HG02870 (cell line): ENCODE data around the gene ITPR3.

Source experiments
- ATAC-seq: cut with Tn5 transposase; IDR thresholded peaks from one replicate; pipeline ENCODE4 v1.9.1; 2021; ENCODE audit warnings: mild to moderate bottlenecking, moderate library complexity; ENCODE audit not compliant: unreplicated experiment

The ITPR3 gene

DNA sequence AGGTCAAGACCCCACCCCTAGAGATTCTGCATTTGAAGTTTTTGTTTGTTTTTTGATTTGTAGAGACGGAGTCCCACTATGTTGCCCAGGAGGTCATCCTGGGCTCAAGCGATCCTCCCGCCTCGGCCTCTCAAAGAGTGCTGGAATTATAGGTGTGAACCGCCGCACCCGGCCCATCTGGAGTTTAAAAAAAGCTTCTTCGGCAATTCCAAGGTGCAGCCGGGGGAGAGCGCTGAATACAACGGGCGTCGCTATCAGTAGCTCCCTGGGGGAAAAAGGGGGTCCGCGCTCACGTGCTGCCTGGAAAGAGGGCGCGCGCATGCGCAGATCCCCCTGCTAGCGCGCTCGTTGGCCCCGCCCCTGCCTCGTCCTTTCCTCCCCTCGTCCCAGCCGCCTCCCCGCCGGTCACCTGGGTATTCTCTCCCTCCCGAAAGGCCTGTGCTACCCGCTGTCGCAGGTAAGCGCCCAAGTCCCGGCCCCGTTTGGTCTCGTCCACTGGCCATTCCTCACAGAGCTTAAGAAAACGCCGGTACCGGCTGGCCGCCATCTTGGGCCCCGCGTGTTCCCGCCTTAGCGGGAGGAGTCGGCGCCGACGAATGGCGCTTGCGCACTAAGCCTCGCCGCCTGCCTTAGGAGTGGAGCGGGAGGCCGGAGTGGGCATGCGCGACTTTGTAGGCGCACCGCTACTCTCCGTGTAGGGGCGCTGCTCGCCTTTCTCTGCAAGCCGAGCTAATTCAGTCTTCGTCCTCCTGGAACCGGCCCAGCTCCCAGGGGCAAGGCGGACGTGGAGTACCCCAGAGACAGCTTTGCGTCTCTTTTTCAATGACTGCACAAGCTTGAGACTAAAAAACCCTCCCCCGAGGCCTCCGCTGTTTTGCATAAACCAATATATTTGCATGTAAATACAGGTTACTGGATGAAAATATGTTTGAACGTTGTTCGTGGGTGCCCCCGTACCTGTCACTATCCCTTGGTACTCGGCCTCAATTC lies 90.3 kb downstream of the ITPR3 start, which contains the start of gene UQCC2:
Gene UQCC2 (minus strand): TSS at position 561 of the 990 bp plus-strand sequence. CDS start 14 bp downstream, at position 547.
- peak; percentile 81 for ATAC-seq

DNA sequence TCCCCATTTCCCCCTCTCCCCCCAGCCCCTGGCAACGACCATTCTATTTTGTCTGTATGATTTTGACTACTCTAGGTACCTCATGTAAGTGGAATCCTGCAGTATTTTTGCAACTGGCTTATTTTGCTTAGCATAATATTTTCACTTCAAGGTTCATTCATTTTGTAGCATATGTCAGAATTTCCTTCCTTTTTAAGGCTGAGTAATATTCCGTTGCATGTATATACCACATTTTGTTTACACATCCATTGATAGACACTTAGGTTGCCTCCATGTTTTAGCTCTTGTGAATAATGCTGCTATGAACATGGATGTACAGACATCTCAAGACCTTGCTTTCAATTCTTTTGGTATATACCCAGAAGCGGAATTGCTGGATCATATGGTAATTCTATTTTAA lies 91.8 kb downstream of the ITPR3 start:
- no peak for ATAC-seq

DNA sequence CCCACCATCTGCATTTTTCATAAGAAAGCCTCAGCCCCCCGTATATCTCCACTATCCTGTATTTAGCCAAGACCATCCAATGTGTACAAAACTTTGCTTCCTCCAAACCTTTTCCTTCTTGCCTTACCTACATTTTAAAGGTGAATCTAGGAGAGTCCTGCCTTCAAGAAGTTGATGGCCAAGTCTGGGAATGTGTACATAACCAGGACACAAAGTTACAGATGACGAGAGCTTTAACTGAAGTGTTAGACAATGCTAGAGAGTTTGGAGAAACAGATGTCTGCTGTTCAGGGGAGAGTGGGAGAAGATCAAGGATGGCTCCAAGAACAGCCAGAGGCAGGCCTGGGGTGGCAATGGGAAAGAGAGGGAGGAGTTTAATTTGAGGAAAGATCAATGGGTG lies 92.7 kb downstream of the ITPR3 start:
- no peak for ATAC-seq

DNA sequence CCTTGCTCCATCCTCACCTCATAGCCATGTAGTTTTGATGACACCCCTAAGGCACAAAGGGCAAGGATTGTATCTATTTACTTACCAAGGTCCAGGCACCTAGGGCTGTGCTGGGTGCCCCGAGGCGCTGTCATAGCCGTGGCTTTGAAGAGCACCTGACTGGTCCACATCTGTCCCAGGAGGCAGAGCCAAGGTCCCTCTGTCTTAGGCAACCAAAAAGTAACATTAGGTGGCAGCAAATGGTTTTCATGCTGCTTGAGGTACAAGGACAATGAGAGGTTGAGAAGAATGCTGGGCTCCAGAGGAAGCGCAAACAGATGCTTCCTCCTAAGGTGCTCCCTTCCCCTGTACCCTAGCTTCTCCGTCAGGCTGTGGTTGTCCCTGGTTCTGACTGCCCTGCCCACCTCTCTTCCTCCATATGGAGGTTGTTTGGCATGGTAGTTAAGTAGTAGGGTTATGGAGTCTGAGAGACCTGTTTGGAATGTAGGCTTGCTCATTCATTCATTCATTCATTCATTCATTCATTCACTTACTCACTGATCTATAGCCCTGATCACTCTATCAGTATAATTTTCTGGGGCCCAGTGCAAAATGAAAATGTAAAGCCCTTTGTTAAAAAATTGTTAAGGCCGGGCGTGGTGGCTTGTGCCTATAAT lies 93.4 kb downstream of the ITPR3 start:
- no peak for ATAC-seq

DNA sequence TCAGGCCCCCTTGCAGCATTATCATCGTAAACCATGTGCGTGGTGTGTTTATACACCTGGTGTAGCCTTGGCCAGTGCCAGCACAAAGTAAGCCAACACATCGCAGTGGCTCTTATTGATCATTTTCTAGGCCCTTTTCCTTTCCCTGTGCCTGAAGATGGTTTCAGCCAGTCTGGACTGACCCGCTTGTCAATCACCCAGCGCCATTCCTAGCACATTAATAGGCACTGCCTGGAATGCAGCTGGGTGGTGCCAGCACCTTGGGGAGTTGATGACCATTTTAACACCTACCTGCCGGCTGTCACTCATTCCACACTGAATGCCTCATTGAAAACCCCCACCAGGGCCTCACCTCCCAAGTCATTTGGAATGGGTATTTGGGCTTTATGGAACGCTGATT lies 95.3 kb downstream of the ITPR3 start:
- no peak for ATAC-seq

DNA sequence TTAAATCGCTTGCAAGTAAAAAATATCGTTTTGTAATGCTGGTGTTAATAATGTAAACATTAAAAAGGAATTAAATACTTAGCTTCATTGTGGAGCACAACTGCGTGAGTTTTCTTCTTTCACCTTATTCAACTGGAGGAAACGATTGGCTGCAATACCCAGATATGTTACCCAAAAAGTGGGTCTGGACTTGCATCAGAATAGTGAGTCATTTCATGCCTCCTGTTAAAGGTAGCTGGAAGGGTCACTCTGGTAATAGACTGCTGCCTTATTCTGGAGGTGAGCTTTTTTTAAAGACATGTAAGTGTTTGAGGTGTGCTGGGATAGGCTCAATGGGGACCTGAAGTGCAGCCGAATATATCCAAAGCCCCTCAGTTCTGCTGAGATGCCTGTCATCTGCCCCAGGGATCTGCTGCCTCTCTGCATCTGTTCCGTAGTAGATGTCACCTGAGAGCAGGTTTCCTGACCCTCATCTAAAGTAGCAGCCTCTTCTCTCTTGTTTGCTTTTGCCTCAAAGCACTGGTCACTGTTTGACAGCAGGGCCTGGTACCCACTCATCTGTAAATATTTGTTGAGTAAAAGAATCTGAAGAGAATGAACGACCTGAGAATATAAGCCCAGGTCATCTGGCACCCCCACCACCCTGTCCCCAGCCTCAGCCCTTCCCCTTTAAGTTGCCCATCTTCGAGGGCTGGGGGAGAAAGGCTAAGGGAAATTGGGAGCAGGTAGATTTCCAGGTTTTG lies 95.9 kb downstream of the ITPR3 start:
- ATAC-seq: no peak

DNA sequence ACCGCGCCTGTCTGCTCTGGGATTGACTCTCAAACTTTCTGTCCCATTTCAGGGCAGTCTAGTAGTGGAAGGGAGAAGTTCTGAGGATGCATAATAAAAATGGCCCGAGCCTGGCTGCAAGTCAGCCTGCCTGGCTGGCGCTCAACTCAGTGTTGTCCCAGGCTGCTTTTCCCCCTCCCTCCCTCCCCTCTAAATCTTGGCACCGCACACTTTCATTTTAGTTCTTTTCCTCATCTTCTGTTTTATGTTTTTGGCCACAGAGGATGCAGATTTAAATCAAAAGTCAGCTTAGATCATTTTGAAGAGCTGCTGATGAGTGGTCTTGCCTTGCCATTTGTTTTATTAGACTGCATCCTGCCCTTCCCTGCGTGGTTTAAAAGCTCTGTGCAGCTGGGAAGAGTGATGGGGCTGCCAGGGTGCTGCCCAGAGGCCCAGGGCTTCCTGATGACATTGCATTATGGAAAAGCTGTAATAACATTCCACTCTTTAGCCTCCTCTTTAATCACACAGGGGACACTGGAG lies 96.9 kb downstream of the ITPR3 start:
- no peak for ATAC-seq

DNA sequence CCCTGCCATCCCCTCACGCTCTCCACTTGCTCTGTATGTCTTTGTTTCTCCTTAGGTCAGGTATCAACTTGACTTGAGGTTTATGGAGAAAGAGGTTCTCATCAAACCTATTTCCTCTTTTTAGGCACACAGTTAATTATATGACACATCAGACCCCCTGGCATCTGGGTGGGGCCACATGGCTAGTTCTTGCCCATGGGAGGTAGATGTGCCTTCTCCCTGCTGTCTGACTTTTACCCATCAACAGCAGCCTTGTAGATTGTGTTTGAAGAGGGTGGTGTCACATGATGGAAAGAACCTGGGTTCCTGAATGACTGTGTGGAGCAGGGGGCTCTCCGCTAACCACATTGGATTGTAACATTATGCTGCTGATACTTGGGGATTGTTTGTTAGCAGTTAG lies 97.6 kb downstream of the ITPR3 start:
- ATAC-seq: no peak

DNA sequence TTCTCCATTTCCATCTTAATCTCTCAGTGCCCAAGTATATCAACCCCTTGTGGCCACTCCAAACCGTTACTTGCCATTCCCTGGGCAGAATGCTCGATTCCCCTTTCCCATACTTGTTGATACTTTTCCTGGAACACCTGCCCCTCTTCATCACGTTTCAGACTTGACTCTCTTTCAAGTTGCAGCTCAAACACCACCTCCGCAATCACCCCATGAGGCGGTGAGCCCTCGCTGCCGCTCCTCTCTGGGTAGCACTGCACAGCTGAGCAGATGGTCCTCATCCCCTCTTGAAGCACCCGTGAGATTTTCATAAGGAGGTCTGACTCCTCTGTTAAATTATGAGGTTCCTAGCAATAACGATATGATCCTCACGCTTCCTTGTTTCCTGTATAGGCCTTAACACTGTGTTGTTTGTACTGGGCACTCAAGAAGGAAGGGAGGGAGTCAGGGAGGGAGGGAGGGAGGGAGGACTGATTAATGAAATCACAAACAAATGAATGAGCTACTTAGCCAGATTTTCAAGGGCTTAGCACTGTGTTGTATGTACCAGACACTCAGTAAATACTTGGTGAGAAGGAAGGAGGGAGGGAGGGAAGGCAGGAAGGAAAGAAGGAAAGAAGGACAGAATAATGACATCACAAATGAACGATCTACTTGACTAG lies 98.3 kb downstream of the ITPR3 start:
- no peak for ATAC-seq

DNA sequence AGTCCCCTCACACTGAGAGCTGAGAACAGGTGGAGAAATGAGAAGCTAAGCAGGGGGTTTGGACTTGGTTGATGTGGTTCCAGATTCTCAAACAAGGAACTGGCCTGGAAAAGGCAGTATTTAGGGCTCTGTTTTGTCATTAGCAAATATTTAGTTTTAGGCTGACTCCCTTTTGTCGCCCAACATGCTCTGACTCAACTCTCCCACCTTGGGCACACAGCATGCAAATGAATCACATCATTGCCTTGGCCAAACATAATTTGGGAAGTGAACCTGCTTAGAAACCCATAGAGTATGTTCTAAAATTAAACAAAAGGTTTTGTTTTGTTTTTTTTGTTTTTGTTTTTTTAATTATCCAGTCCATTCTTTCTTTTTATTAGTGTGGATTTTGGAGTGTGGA lies 99.9 kb downstream of the ITPR3 start:
- ATAC-seq: peak; percentile 40

DNA sequence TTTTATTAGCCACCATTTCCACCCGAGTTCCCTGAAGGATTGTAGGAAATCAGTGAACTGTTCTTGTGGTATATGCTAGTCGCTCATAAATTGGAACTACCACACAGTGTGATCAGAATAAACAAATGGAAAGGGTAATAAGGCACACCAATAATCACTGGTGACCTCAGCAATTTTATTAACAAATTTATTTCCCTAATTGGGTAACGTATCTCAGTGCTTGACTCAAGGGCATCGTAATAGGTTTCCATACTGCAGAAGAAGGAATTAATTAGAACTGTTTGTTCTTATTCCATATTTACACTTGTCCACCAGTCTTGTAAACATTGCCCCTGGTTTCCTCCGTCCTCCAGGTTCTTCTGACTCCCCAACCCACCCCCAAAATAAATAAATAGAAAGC lies 100.4 kb downstream of the ITPR3 start:
- ATAC-seq: no peak

DNA sequence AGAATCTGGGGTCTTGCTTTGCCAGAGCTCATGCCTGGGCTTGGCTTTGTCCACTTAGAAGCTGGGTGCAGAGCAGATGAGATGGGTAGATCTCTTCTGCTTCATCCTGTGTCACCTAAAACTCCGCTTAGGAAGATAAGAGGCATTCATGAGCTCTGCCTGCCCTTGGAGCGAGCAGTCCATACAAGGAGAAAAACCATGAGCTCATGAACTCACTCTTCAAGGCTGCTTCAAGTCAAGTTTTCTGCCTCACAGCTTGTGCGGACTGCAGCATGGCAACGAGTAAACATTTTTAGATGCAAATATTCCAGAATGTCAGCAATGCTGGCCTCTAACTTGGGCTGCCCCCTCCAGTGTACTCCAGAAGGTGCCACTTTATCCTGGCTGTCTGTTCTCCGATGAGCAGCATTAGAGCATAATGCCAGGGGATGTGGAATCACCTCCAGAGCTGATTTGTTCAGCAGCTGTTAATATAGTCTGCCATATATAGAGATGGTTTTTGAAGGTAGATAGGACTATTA lies 101.0 kb downstream of the ITPR3 start:
- ATAC-seq: no peak

DNA sequence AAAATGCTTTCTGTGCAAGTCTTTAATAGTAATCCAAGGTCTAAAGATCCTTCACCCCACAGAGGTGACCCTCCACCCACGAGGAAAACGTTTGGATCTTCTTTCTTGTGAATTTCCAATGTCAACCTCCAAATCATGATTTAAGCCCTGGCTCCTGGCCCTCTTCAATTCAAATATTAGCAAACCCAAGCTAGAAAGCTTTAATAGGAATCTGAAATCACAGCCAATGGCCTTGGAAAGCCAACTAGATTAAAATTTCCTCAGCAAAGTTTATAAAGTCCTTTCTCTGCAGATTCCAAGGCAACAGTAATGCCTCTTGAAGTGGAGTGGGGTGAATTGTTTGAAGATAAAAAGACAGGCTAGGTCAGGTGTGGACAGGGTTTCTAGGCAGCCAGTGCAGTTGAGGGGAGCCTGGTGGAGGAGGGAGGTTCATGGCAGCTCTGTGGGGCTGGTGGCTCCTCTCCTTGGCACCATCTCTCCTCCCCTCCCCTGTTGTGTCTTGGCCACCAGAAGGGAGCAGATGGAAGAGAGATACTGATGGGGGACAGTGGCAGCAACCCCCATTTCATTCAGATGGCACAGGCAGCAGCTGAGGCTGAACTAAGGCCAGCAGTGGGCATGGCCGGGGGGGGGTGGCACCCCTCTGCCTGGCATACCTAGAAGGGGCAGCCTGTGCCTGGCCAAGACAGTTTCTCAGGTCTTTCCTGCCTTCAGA lies 102.4 kb downstream of the ITPR3 start:
- ATAC-seq: no peak

DNA sequence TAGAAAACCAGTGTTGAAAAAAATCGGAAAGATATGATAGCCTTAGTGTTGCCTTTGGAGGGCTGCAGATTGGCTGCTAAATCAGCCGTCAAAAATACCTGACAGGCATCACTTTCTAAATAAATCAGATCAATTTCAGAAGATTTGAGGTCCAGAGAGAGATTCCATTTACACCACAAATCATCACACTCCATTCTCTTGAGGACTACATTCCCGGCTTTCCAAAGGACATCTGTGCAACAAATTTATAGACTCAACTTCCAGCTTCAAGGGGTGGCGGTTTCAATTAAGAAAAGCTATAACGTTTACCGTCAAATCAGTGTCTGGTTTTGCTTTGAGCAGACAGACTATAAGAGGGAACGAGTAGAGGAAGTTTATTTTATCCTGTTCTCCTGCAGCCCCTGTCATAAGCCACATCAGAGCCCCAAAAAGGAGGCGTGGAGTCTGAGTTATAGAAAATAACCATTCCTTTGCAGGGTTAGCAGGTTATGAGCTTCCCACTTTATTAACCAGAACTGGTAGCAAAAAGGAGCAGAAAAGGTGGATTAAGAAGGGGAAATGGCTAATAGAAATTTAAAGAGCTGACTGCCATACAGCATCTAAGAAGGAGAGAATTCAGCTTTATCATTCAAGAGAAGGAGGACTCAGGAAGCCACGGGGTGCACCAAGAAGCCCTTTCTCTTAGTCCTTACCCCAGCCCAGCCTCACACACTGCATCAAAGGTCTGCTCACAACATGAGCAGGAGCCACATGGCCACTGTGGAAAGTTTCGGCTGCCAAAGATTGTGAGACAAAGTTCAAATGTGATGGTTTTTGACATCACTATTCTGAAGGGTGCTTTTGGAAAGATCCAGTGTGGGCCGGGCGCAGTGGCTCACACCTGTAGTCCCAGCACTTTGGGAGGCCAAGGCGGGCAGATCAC lies 103.2 kb downstream of the ITPR3 start:
- ATAC-seq: no peak

DNA sequence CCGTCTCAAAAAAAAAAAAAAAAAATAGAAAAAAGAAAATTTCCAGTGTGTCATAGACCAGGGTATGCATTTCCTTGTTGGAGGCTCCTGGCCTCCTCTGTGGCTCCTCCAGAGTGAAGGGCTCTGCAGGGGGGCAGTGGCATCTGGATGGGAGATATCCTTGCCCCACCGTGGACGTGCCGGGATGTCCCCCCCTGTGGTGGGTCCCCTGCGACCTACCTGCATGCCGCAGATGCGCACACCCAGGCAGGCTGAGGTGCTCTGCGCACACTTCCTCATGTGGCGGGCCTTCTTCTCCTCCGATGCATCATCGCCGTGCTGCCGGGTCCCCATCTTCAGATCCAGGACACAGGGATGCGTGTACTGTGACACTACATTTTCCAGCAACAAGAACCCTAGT lies 104.1 kb downstream of the ITPR3 start:
- ATAC-seq: no peak

DNA sequence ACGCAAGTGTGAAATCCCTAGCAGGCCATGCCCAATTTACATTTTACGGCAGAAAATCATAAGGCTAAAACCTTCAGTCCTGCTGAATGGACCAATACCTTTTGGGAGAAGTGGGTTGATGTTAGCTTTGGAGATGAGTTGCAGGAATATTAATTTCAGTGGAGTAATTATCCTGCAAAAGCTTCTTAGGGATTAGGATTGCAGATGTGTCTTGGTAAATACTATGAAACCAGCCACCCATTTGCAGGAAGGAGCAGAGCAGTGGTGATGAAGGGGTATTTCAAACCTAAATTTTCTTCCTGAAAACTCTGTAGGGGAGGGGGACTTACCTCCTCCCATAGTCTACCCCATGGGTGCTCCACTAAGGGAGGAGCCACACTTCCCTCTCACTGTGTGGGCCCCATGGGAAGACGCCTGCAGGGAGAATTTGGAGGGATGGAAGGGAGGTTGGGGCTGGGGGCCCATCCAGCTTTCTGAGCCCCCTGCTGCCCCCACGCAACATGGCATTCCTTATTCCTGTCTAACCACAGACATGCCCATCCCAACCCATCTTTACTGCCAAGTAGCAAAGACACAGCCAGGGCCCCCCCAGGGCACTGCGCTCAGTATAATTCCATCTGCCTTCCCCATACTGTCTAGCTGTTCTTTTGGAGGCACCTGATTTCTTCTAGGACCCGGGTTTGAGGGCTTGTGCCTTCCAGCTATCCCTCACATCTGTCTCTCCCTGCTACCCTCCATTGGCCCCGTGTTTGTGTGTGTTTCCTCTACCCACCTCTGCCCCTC lies 105.0 kb downstream of the ITPR3 start:
- ATAC-seq: no peak

DNA sequence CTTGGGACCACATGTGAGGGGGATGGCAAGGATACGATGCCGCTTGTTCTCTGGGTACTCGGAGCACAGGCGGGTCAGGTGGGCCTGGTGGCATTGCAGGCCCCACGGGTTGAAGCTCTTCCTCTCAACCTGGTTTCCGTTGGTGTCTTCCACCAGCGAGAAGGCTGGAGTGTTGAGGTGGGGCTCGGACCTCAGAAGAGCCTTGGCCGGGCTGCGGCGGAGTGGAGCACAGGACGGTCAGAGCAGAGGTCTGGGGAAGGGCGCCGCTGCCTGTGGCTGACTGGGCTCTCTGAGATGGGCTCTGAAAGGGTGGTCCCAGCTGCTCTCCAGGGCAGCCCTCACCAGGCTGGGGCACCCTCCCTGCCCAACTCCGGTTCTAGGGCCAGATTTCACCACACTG lies 105.6 kb downstream of the ITPR3 start:
- ATAC-seq: no peak

DNA sequence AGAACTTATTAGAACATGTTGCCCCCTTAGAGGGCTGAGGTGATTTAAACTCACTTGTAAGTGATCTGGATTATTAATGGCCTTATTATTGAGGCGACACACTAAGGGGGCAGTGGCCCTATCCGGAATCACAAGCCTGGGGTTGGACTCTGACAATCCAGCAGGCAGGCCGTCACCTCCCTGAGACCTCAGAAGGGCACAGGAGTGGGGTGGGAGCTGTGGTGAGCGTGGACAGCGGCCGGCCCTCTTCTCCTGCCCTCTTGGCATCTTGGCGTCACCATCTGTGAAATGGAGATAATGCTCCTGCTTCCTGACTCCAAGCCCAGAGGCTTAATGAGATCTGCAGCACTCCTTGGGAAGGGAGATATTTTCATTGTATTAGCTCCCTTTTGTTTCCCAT lies 106.0 kb downstream of the ITPR3 start:
- ATAC-seq: no peak
